Fibroblast of lung (primary cell): ENCODE measurements around the gene NPNT. TPM values are rescaled to one million over a fixed set of nuclear protein-coding genes. Genes with fewer than 3 reads are reported as not detected.

ENCODE experiments used
- DNase-seq, 2 donors: peaks; one replicate each; pipeline versions ENCODE4 v3.0.0 to v3.0.0-alpha.2; 2010; ENCODE audit warnings: low read depth in 2 of 2
- H2AFZ ChIP-seq: 2 replicates; pipeline ENCODE4 v1.5.1; 2012; ENCODE audit warnings: low read length, control low read depth, inconsistent platforms
- H3K27ac ChIP-seq: 2 replicates; pipeline ENCODE4 v1.5.1; 2011; ENCODE audit warnings: low read length, control low read depth; ENCODE audit not compliant: insufficient read depth
- H3K27me3 ChIP-seq: 2 replicates; pipeline ENCODE4 v1.5.1; 2011; ENCODE audit warnings: mild to moderate bottlenecking, low read length; ENCODE audit not compliant: control insufficient read depth, insufficient read depth
- H3K36me3 ChIP-seq: 2 replicates; pipeline ENCODE4 v1.5.1; 2011; ENCODE audit warnings: low read length; ENCODE audit not compliant: control insufficient read depth, insufficient read depth
- H3K4me1 ChIP-seq: 2 replicates; pipeline ENCODE4 v1.5.1; 2011; ENCODE audit warnings: low read length; ENCODE audit not compliant: control insufficient read depth, insufficient read depth; ENCODE audit errors: extremely low read depth
- H3K4me2 ChIP-seq: 2 replicates; pipeline ENCODE4 v1.5.1; 2011; ENCODE audit warnings: low read length, control low read depth; ENCODE audit not compliant: insufficient read depth; ENCODE audit errors: extremely low read depth
- H3K4me3 ChIP-seq, 4 experiments: fragments of 200-600 bp in 1 of 4; sonication (generic) in 1 of 4; replicated peaks in 1 of 4; 2 replicates each; pipeline ENCODE4 v1.5.1; 2011 to 2016; ENCODE audit warnings: low read length in 4 of 4, low read depth in 3 of 4, mild to moderate bottlenecking in 3 of 4, control low read depth in 2 of 4, inconsistent platforms in 1 of 4, mixed read lengths in 1 of 4; ENCODE audit not compliant: insufficient read depth in 1 of 4; ENCODE audit errors: control extremely low read depth in 1 of 4
- H3K79me2 ChIP-seq: 2 replicates; pipeline ENCODE4 v1.5.1; 2012; ENCODE audit warnings: mild to moderate bottlenecking, low read length, inconsistent platforms; ENCODE audit not compliant: control insufficient read depth, insufficient read depth
- H3K9ac ChIP-seq: 2 replicates; pipeline ENCODE4 v1.5.1; 2011; ENCODE audit warnings: mild to moderate bottlenecking, low read length, control low read depth; ENCODE audit not compliant: insufficient read depth
- H3K9me3 ChIP-seq: 2 replicates; pipeline ENCODE4 v1.5.1; 2012; ENCODE audit warnings: low read depth, low read length; ENCODE audit not compliant: control insufficient read depth, insufficient read depth
- H4K20me1 ChIP-seq: 2 replicates; pipeline ENCODE4 v1.5.1; 2011; ENCODE audit warnings: low read length; ENCODE audit not compliant: control insufficient read depth, insufficient read depth; ENCODE audit errors: extremely low read depth
- EZH2 ChIP-seq: IDR thresholded peaks from 2 replicates; pipeline ENCODE4 v1.5.1; 2012; ENCODE audit warnings: low read length, control low read depth, mild to moderate bottlenecking; ENCODE audit errors: missing control alignments
- polyA plus RNA-seq, 2 donors: library from polyadenylated mRNA; depleted of rRNA in 1 of 2; stranded (reverse) in 1 of 2; unstranded in 1 of 2; fragments of >200 nt; gene quantifications; 2 replicates each; pipeline ENCODE4 v1.2.1, GENCODE V29; 2011 to 2012; ENCODE audit warnings: missing spikeins in 1 of 2
- total RNA-seq: library from RNA; depleted of rRNA; stranded (reverse); fragments of >200 nt; gene quantifications from 2 replicates; pipeline ENCODE4 v1.2.1, GENCODE V29; 2014
- TF ChIP-seq, protein P1 (sequence below), 2 donors: IDR thresholded peaks in 1 of 2; conservative IDR thresholded peaks in 1 of 2; 1 replicate in 1 of 2; 2 replicates in 1 of 2; pipeline ENCODE4 v1.5.1; 2011 to 2012; ENCODE audit warnings: low read length in 2 of 2, control low read depth in 1 of 2, inconsistent platforms in 1 of 2, low read depth in 1 of 2, mild to moderate bottlenecking in 1 of 2

Gene NPNT
- total and polyA plus RNA-seq, 2 donors (not counting 1 experiment from before 2014, with no cell fraction given): 0.02 to 5.9 TPM

DNA sequence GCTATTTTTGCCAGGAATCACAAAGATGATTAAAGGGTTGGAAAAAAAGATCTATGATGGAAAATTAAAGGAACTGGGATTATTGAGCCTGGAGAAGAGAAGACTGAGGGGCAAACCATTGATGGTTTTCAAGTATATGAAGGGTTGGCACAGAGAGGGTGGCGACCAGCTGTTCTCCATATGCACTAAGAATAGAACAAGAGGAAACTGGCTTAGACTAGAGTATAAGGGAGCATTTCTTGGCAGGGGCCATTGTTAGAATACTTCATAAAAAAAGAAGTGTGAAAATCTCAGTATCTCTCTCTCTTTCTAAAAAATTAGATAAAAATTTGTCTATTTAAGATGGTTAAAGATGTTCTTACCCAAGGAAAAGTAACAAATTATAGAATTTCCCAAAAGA is 75.1 kb downstream of the NPNT start:
- Histone ChIP-seq H3K4me3 (no peak overlapping the region), H3K9ac (no peak overlapping the region), H3K79me2 (no peaks in the 10 kb centered on the region), H3K36me3 (no peaks in the 10 kb centered on the region), H3K4me1 (no peaks in the 10 kb centered on the region), H2AFZ (no peak overlapping the region), H3K27ac (no peak overlapping the region), H3K4me2 (no peak overlapping the region), H4K20me1 (no peaks in the 10 kb centered on the region), H3K9me3 (no peaks in the 10 kb centered on the region), H3K27me3 (no peaks in the 10 kb centered on the region)
- no peak for DNase-seq
- TF ChIP-seq EZH2: no peak
- TF ChIP-seq, protein P1, sequence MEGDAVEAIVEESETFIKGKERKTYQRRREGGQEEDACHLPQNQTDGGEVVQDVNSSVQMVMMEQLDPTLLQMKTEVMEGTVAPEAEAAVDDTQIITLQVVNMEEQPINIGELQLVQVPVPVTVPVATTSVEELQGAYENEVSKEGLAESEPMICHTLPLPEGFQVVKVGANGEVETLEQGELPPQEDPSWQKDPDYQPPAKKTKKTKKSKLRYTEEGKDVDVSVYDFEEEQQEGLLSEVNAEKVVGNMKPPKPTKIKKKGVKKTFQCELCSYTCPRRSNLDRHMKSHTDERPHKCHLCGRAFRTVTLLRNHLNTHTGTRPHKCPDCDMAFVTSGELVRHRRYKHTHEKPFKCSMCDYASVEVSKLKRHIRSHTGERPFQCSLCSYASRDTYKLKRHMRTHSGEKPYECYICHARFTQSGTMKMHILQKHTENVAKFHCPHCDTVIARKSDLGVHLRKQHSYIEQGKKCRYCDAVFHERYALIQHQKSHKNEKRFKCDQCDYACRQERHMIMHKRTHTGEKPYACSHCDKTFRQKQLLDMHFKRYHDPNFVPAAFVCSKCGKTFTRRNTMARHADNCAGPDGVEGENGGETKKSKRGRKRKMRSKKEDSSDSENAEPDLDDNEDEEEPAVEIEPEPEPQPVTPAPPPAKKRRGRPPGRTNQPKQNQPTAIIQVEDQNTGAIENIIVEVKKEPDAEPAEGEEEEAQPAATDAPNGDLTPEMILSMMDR (conservative IDR thresholded peaks at IDR 0.05 in 1 of 2, IDR thresholded peaks at IDR 0.05 in 1 of 2; ENCODE audit: low read depth in 1 of 2, low read length in 2 of 2): no peak

GRCh38 chr4:105971036-105971435 is 75.8 kb downstream of the NPNT start:
- no peak overlapping the region for H3K4me3 ChIP-seq
- H3K79me2 ChIP-seq: no peaks in the 10 kb centered on the region
- H3K9me3 ChIP-seq: no peaks in the 10 kb centered on the region
- no peaks in the 10 kb centered on the region for H3K4me1 ChIP-seq
- no peak for DNase-seq
- H3K4me2 ChIP-seq: no peak overlapping the region
- TF ChIP-seq EZH2: no peak
- no peaks in the 10 kb centered on the region for H4K20me1 ChIP-seq
- no peak overlapping the region for H2AFZ ChIP-seq
- H3K9ac ChIP-seq: no peak overlapping the region
- H3K27me3 ChIP-seq: no peaks in the 10 kb centered on the region
- no peaks in the 10 kb centered on the region for H3K36me3 ChIP-seq
- no peak overlapping the region for H3K27ac ChIP-seq

DNA sequence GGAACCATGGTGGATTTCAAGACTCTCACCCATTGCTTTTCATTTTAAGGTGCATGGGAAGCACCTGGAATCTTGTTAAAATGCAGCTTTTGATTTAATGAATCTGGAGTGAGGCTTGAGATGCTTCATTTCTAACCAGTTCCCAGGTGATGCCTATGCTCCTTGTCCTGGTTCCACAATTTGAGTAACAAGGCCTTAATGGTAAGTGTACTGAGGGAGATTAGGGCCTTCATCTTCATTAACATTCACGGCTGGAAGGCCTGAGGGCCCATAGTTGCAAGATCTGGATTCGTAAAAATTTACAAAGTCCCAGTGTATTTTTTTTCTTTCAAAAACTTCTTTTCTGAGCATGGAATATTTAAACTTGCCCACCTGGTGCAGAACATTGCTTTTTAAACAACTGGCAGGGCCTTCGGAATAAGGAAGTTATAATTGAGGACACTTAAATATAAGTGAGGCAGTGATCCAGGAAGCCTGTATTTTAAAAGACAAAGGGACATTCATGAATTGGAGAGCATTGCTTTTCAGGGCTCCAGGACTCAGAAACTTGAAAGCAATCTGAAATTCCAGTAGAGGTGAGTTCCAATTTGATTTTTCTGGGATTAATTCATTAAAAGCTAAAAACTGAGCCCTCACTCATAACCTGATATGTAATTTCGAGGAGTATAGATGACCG is 77.8 kb downstream of the NPNT start:
- no peaks in the 10 kb centered on the region for H3K79me2 ChIP-seq

More for the DNA sequence above, 77.8 kb downstream of the NPNT start:
- Histone ChIP-seq H3K27me3 (no peaks in the 10 kb centered on the region), H2AFZ (no peak overlapping the region), H3K9me3 (no peaks in the 10 kb centered on the region), H4K20me1 (no peaks in the 10 kb centered on the region), H3K27ac (no peak overlapping the region), H3K9ac (no peak overlapping the region), H3K4me3 (no peak overlapping the region), H3K4me2 (no peak overlapping the region), H3K36me3 (no peaks in the 10 kb centered on the region), H3K4me1 (no peaks in the 10 kb centered on the region)
- no peak for DNase-seq
- TF ChIP-seq EZH2: no peak
- TF ChIP-seq, protein P1 (conservative IDR thresholded peaks at IDR 0.05 in 1 of 2, IDR thresholded peaks at IDR 0.05 in 1 of 2; ENCODE audit: low read depth in 1 of 2, low read length in 2 of 2): no peak
